Measurements from ENCODE around the gene TRMT11. TPM values are rescaled to one million over a fixed set of nuclear protein-coding genes. Genes with fewer than 3 reads are reported as not detected.
"Not testable (repeated sequence)": the region's sequence is repeated elsewhere in the genome, so short reads cannot be mapped to it uniquely, and the experiment has no call there.

TRMT11 gene
- total RNA-seq, 2 experiments from 2014 or later = 38.9 to 45.0 TPM

- POLR2A ChIA-PET = interaction anchor here (0.6 to 0.8 kb wide), 3 partner anchors 26 to 169 kb away, joined by 3 to 10 read pairs (median 3); no protein-coding TSS in a partner anchor
Observed at GRCh38 chr6:125954735-125955339, 31.5 kb upstream of the TRMT11 start.

GRCh38 chr6:125955973-125956372 is 30.4 kb upstream of the TRMT11 start:
- CTCF ChIA-PET = interaction anchor here (0.6 to 2.1 kb wide), 28 partner anchors 8 to 174 kb away, joined by 3 to 29 read pairs (median 5); partner anchors contain the start of genes NCOA7 and TRMT11

More at GRCh38 chr6:125954735-125955339, 31.5 kb upstream of the TRMT11 start:
- CTCF ChIA-PET = interaction anchor here (1.6 kb wide), 1 partner anchor 173 kb away, joined by 5 read pairs; no protein-coding TSS in a partner anchor

GRCh38 chr6:125956506-125957390 is 29.6 kb upstream of the TRMT11 start, which contains the start of gene HINT3:
Gene HINT3 (plus strand): TSS chr6:125956770. CDS start chr6:125956978, 208 bp downstream.
- ChIA-PET CTCF (interaction anchor here (0.6 to 2.1 kb wide), 32 partner anchors 8 to 176 kb away, joined by 3 to 29 read pairs (median 4); partner anchors contain the start of genes NCOA7 and TRMT11), POLR2A (interaction anchor here (0.7 to 1.9 kb wide), 7 partner anchors 30 to 176 kb away, joined by 3 to 26 read pairs (median 4); partner anchors contain the start of genes NCOA7 and TRMT11)

More at GRCh38 chr6:125955973-125956372, 30.4 kb upstream of the TRMT11 start:
- POLR2A ChIA-PET = interaction anchor here (0.7 to 1.9 kb wide), 4 partner anchors 31 to 175 kb away, joined by 3 to 26 read pairs (median 6); partner anchors contain the start of gene NCOA7

GRCh38 chr6:125957391-125957693 is 29.0 kb upstream of the TRMT11 start:
- ChIA-PET POLR2A (interaction anchor here (0.5 to 1.9 kb wide), 5 partner anchors 29 to 1627 kb away, joined by 4 to 26 read pairs (median 4); partner anchors contain the start of genes NCOA7 and TRMT11), CTCF (interaction anchor here (0.6 to 2.1 kb wide), 8 partner anchors 10 to 176 kb away, joined by 3 to 29 read pairs (median 8); partner anchors contain the start of genes NCOA7 and TRMT11)

GRCh38 chr6:125957845-125958244 is 28.5 kb upstream of the TRMT11 start:
- POLR2A ChIA-PET = interaction anchor here (0.5 to 1.9 kb wide), 5 partner anchors 29 to 1627 kb away, joined by 4 to 26 read pairs (median 4); partner anchors contain the start of genes NCOA7 and TRMT11
- CTCF ChIA-PET = interaction anchor here (0.9 to 2.1 kb wide), 5 partner anchors 16 to 177 kb away, joined by 3 to 29 read pairs (median 9); partner anchors contain the start of gene NCOA7

- ChIA-PET CTCF (interaction anchor here (1.0 kb wide), 1 partner anchor 168 kb away, joined by 3 read pairs; the partner anchor contains the start of gene NCOA7), POLR2A (no interaction called here)
Observed at GRCh38 chr6:125959041-125959440, 27.3 kb upstream of the TRMT11 start.

- ChIA-PET CTCF (interaction anchor here (1.5 kb wide), 1 partner anchor 13 kb away, joined by 3 read pairs; no protein-coding TSS in a partner anchor), POLR2A (interaction anchor here (0.6 kb wide), 1 partner anchor 1380 kb away, joined by 6 read pairs; no protein-coding TSS in a partner anchor)
Observed at GRCh38 chr6:125961117-125961516, 25.2 kb upstream of the TRMT11 start.

- POLR2A ChIA-PET = interaction anchor here (0.6 kb wide), 1 partner anchor 9 kb away, joined by 6 read pairs; no protein-coding TSS in a partner anchor
Observed at GRCh38 chr6:125962900-125963497, 23.3 kb upstream of the TRMT11 start.

GRCh38 chr6:125963817-125964216 is 22.5 kb upstream of the TRMT11 start:
- CTCF ChIA-PET = interaction anchor here (1.6 kb wide), 1 partner anchor 8 kb away, joined by 5 read pairs; the partner anchor contains the start of gene HINT3
- POLR2A ChIA-PET = interaction anchor here (0.6 kb wide), 1 partner anchor 8 kb away, joined by 6 read pairs; no protein-coding TSS in a partner anchor

More at GRCh38 chr6:125962900-125963497, 23.3 kb upstream of the TRMT11 start:
- CTCF ChIA-PET = interaction anchor here (1.2 kb wide), 1 partner anchor 166 kb away, joined by 3 read pairs; no protein-coding TSS in a partner anchor

- CTCF ChIA-PET = no interaction called here
Observed at GRCh38 chr6:125966569-125966968, 19.8 kb upstream of the TRMT11 start.

GRCh38 chr6:125968493-125968892 is 17.8 kb upstream of the TRMT11 start:
- POLR2A ChIA-PET = no interaction called here
- CTCF ChIA-PET = no interaction called here

More at GRCh38 chr6:125966569-125966968, 19.8 kb upstream of the TRMT11 start:
- POLR2A ChIA-PET = no interaction called here

- POLR2A ChIA-PET = no interaction called here
- CTCF ChIA-PET = interaction anchor here (1.9 kb wide), 1 partner anchor 15 kb away, joined by 6 read pairs; the partner anchor contains the start of gene HINT3
Observed at GRCh38 chr6:125970760-125971159, 15.6 kb upstream of the TRMT11 start.

GRCh38 chr6:125972478-125972877 is 13.9 kb upstream of the TRMT11 start:
- CTCF ChIA-PET, POLR2A ChIA-PET: not testable (repeated sequence)

GRCh38 chr6:125974214-125974866 is 12.0 kb upstream of the TRMT11 start:
- ChIA-PET POLR2A (interaction anchor here (1.1 kb wide), 1 partner anchor 184 kb away, joined by 3 read pairs; the partner anchor contains the start of gene NCOA7), CTCF (interaction anchor here (0.8 to 1.6 kb wide), 5 partner anchors 12 to 661 kb away, joined by 3 to 12 read pairs (median 3); partner anchors contain the start of gene HINT3)

GRCh38 chr6:125979101-125979500 is 7.2 kb upstream of the TRMT11 start:
- ChIA-PET CTCF (no interaction called here), POLR2A (no interaction called here)

- ChIA-PET POLR2A (no interaction called here), CTCF (no interaction called here)
Observed at GRCh38 chr6:125981571-125982185, 4.7 kb upstream of the TRMT11 start.

GRCh38 chr6:125983246-125983945 is 2.9 kb upstream of the TRMT11 start:
- ChIA-PET POLR2A (interaction anchor here (0.6 kb wide), 2 partner anchors 158 to 165 kb away, joined by 4 to 5 read pairs; no protein-coding TSS in a partner anchor), CTCF (no interaction called here)

Data from activated CD8-positive, alpha-beta memory T cell treated with anti-CD3 and anti-CD28 coated beads for 36 hours (primary cell).